Cerebellar nuclear complex (tissue), 1 donor: Measurements from ENCODE around the gene CCDC158.
"Not testable (repeated sequence)": the region's sequence is repeated elsewhere in the genome, so short reads cannot be mapped to it uniquely, and the experiment has no call there.

Experiments used
- DNase-seq, 2 experiments: peaks; one replicate each; lab custom pipeline; 2025; lab: John Stamatoyannopoulos, UW

The CCDC158 gene

DNA sequence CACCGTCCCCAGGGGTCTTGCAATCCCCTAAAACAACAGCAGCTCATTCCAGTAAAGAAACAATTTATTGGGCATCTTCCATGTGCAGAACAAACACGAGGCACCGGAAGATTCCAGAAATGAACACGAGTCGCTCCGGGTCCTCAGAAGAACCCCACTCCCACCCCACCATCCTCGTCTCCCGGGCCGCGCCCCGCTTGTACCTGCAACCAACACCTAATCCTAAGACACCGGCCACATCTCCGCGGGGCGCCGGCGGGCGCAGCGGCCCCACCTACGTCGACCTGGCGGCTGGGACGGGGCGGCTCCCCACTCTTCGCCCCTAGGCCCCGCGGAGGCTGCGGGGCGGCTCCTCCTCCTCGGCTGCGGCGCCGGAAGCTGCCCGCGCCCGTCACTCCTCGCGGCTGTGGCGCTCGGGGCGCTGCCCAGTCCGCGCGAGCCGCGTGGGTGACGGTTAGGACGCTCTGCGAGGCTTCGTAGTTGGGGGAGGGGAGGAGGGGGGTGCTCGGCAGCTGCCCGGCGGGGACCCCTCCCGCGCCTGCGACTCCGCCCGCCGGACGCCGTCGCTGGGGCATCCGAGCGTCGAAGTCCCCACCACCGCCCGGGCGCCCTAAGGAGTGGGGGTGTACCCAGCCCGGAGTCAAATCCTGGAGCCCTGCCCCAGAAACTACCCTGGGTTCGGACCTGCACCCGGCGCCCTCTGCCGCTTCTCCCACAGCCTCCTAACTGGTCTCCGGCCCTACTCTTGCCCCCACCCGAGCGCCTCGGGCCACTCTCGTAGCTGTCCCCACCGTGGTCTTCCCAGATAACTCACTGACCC is at the start of gene CCDC158:
Gene CCDC158 (minus strand): TSS at position 380 of the 820 bp plus-strand sequence. CDS start 17,934 bp downstream, outside the sequence.
- DNase-seq: no peak

DNA sequence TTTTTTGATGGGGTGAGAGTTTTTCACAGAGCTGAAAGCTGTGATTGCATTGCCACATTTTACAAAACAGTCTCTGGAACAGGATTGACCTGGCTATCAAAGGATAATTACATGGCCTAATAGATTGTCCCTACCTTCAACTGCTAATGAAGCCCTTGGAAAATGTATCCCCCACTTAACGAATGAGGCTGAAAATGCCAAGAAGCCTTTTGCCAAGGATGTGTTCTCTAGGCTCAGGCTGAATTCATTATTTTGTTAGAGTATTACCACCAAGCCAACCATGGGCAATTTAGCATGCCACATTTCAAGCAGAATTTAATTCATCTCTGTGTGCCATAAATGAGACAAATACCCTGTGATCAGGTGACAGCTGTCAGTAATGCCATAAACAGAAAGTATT is 49.6 kb upstream of the CCDC158 start:
- DNase-seq: no peak

DNA sequence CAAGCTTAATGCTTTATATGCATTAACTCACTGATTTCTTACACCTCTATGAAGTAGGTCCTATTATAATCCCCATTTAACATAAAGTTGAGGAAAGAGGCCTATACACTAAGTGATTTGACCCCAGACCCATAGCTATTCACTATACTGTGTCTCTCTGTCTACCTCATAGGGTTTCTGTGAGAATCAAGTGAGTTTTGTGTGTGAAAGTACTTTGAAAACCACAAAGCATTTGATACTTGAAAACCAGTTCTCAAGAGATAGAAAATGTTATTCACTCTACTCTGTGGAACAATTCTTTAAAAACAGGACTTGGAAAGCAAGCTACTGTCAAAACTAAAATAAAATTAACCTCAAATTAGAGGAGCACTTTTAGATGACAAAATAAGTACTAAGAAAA is 49.1 kb upstream of the CCDC158 start:
- DNase-seq: no peak

DNA sequence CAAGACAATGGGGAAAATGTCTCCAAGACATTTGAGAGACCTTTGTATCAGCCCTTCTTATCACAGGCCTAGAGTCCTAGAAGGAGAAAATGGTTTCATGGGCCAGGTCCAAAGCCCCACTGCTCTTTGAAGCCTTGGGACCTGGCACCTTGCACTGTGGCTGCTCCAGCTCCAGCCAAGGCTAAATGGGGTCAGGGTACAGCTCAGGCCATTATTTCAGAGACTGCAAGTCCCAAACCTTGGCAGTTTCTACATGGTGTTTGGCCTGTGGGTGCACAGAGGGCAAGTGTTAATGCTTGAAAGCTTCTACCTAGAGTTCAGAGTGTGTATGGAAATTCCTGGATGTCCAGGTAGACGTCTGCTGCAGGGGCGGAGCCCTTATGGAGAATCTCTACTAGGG is 42.6 kb upstream of the CCDC158 start:
- no peak for DNase-seq

DNA sequence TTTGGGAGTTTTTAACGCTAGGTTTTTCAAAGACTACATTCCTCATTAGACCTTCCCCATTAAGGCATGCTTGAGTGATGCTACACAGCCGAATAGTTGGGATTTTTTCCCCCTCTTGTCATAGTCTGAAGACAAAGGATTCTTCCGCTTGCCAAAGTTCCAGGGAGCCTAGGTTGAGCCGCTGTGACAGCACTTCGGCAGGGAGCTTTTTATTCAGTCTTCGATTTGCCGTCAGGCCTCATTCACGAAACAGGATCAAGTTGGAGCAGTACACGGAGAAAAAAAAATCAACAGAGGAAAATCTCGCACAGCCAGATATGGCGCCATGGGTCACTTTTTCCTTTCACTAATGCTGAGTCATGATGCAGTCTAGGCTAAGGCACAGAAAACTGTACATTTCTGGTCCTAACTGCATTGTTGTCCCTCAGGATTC is 38.4 kb upstream of the CCDC158 start:
- no peak for DNase-seq

DNA sequence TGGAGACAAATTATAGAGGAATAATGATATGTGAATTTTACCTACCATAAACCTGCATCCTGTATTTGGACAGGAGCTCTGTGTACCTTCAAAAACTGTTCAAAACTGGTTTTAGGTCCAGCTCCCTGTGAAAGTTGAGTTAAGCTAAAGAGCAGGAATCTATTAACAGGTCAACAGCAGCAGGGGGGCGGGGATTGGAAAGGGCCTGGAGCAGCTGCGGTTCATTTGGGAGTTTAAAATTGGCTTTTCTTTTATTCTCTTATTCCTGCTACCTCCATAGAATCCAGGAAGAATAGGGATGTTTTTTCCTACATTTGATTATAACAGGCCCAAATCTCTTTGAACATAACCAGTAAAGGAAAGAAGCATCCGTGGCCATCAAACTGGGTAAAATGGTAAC is 37.9 kb upstream of the CCDC158 start:
- DNase-seq: no peak

DNA sequence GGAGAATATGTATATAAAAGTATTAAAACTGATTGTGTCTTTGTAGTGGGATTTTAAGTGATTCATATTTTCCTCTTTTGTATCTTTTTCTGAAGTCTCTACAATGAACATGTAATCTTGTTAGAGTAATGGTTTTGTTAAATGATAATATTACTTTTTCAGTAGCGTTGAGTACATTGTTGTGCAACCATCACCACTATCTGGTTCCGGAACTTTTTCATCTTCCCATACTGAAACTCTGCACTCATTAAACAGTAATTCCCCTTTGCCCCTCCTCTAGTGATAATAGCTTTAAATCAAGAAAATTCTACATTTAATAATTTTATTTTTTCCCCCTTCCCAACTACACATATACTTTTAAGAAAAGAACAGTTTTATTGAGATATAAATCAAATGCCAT is 37.4 kb upstream of the CCDC158 start:
- no peak for DNase-seq

DNA sequence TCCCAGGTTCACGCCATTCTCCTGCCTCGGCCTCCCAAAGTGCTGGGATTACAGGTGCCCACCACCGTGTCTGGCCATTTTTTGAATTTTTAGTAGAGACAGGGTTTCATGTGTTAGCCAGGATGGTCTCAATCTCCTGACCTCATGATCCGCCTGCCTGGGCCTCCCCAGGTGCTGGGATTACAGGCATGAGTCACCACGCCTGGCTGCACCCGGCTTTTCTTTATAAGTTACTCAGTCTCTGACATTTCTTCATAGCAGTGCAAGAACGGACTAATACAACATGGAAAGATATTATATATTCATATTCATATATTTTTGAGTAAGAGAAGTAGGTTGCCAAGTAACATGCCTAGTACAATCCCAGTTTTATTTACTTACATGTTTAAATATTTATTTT is 36.9 kb upstream of the CCDC158 start:
- DNase-seq: no peak

DNA sequence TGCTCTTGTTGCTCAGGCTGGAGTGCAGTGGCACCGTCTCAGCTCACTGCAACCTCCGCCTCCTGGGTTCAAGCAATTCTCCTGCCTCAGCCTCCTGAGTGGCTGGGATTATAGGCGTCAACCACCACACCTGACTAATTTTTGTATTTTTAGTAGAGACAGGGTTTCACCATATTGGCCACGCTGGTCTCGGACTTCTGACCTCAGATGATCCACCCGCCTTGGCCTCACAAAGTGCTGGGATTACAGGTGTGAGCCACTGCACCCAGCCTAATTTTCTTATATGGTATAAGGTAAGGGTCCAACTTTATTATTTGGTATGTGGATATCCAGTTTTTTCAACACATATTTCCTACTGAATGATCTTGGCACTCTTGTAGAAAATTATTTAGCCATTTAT is 33.1 kb upstream of the CCDC158 start:
- DNase-seq: not testable (repeated sequence)

DNA sequence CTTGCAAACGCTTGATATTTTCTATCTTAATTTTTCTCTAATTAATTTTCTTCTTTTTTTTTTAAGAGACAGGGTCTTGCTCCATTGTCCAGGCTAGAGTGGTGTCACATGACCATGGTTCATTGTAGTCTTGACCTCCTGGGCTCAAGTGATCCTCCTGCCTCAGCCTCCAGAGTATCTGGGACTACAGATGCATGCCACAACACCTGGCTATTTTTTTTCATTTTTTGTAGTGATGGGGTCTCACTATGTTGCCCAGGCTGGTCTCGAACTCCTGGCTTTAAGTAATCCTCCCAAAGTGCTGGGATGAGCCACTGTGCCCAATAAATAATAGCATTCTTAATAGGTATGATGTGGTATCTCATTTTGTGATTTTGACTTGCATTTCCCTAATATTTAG is 32.3 kb upstream of the CCDC158 start:
- no peak for DNase-seq

DNA sequence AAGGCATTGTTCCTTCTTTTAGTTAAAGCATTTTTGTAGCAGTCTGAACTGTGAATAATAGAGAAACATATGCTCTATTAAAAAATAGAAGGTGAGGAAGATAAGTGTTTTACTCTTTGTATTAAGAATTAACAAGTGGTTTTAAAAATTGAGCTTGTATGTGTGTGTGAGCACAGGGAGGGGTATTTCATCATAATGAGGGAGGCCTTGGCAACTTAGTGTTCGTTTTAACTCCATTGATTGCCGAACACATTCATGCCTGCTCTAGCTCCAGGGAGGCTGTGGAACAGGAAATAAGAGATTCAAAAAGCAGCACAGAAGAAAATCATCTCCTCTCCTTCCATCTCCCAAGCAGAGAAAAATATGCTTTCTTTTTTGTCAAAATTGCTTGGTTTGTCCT is 28.9 kb upstream of the CCDC158 start:
- DNase-seq: no peak

DNA sequence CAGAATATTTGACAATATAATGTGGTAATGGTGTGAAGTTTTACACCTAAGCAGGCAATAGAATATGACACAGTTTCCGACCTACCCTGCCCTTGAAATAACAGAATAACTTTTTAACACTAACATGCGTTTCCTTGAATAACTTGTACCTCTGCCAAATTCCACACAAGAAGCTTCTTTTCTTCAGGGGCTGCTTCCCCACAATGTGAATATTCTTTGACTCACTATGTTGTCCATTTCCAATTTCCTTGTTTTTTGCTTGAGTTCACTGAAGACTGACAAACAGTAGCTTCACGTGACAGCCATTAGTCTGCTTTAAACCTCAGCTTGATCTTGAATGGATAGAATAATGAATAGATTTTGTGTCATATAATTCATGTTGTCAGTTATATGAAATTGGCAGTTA is 28.4 kb upstream of the CCDC158 start:
- DNase-seq: no peak

DNA sequence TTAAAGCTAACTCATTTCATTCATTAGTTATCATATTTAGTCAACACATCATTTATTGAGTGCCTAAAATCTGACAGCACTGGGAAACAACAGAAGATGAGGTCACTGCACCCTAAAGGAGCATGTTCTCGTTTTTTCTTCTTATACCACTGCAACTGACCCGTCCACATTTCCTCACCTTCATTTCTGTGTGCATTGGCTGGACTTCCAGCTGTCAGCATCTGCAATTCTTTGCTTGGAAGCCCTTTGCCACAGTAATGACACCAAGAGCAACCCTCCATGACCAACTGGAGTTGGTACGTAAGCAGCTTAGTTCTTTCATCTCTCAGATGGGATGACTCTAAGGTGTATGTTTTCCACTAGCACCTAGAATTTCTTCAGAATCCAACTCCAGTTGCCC is 27.3 kb upstream of the CCDC158 start:
- DNase-seq: no peak

DNA sequence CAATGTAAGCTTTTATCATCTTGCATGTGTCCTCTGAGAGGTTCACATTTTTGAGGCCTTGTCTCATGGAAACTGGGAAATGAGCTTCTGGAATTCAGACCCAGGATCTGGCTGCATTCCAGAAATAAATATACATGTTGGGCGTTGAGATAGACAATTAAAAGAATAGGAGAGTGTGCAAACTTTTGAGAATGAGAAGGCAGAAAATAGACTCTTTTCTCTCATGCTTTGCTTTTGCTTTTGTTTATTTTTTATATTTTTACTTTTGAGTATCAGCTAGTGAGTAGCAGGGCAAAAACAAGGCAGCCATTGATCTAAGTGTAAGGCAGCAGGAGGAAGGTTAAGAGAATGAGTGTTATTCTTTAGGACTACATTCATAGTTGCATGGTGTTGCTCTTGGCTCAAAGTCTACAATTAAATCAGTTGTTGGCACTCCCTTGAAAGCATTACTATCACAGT is 26.5 kb upstream of the CCDC158 start:
- no peak for DNase-seq

DNA sequence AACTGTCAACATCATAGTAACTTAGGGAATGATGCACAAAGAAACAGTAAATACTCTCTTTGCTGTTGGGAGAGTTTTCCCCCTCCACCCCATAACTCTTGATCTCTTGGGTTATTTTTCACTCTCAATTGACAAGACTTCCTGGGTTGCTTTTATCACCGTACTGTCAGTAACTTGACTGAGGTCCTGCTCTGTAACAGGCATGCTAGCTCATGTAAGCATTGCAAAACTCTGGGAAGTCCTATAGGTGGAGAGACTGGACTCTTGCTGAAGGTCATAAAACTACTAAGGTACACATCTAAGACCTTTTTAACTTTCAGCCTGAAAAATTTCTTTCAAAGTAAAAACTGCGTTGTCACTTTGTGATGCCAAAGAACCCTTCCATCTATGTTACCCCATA is 25.0 kb upstream of the CCDC158 start:
- no peak for DNase-seq

DNA sequence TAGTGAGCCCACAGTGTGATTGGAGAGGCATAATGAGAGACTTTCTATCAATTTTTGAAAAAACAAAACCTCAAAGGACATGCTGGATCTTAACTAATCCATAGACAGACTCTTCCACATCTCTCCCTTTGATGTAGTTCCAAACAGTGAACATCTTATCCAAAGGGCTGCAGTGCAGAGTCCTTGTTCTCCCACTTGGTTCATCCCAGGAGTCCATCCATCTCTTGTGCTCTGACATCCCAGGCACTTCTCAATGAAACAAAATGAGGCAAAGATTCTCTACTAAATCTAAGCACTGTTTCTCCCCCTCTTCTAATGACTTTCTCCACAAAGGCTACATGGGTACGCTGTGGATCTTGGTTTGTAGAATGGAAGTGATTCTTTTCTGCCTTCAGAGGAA is 22.4 kb upstream of the CCDC158 start:
- DNase-seq: no peak

DNA sequence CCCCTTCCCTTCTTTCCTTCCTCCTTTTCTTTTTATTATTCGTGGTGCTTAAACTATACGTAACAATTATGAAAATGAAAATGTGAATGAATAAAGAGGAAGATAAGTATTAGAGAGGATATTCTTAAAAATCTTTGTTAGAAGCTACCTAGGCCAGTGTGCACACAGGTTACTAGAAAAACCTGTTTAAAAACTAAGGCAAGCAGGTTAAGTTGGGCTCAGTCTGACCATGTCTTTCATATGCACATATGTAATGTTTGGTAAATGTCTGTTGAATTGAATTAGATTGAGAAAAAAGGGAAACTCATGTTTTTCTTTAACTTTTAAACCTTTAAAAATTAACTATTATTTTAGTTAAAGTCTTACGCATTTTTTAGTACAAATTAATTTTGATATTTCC is 21.9 kb upstream of the CCDC158 start:
- no peak for DNase-seq

DNA sequence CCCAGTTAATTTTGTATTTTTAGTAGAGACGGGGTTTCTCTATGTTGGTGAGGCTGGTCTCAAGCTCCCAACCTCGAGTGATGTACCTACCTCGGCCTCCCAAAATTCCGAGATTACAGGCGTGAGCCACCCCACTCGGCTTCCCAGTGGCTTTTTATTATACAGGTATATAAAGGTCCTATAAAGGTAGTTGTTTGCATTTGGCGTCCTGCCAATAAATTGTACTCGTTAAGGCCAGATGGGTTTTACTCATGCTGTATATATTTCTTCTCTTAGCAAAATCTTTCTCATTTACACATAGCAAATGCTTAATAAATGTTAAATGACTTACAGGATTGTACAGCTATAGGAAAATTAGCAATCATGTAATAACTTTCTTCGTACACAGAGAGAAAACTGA is 20.9 kb upstream of the CCDC158 start:
- DNase-seq: no peak

DNA sequence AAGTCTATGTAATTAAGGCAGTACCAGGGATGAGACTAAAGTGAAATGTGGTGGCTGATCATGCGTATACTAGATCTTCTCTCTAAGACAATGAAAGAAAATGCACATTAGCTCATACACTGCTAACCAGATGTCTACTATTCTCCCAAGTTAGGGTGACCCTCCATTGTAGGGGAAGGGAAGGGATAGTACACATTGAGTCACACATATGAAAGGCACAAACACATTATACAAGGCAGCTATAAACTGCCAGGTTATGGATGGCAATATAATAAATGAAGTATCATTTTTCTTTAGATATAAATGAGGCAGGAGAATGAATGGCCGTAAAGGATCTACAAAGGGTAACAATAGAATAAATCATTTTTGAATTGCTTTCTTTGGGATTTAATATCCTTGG is 18.6 kb upstream of the CCDC158 start:
- DNase-seq: no peak

DNA sequence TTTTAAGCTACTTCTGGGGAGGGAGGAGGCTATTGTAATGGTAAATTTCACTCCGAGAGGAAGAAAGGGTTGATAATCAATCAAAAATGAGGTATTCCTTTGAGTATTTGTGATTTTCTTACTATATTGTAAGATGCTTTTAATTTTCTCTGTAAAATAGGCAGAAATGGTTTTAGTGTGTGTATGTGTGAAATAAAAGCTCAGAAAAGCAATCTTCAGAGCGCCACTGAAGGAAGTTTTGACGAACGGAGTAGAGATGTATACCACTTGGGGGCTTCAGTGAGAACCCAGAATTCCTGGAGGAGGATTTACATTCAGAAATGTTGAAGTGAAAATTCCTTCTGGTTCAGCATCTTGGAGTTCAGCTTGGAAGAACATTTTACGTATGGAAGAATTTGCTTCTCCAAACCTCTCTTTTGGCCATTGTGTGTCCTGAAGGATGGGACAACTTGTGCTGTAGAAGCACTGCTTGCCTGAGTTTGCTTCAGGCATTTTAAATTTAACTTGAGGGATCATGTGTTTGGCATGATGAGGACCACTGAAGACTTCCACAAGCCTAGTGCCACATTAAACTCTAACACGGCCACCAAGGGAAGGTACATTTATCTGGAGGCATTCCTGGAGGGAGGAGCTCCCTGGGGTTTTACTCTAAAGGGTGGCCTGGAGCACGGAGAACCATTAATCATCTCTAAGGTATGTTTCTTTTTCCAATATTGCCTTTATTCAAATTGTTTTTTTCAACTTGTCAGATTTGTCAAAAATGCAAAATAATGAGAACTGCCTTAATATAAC is 14.8 kb upstream of the CCDC158 start:
- DNase-seq: no peak

DNA sequence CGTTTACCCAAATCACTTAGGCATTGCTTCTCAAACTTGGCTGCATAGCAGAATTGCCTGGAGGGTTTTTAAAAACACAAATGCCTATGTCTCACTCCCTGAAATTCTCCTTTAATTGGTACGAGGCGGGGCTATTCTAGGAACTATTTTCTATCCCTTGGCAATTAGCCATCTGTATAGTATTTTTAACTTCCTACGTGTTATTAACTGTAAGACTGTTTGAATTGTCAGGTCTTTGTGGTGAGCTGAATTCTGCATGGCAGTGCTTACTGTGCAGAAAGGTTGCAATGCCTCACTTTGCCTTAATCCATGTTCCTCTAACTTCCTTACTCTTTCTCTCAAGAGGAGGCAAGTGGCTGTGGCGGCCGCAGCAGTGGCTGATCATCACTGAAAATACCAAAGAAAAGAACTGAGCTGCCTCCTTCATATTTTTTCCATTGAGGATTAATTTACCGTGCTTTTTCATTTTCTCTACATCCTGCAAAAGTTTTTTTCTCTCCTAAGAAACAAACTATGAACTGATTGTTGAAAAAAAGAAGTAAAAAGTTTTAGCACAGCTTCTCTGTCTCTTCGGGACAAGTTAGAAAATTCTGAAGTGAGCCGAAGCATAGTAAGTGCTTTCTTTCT is 14.1 kb upstream of the CCDC158 start, which contains the start of gene SHROOM3:
Gene SHROOM3 (plus strand): TSS at position 329 of the 627 bp plus-strand sequence. CDS start 824 bp downstream, outside the sequence.
- no peak for DNase-seq

DNA sequence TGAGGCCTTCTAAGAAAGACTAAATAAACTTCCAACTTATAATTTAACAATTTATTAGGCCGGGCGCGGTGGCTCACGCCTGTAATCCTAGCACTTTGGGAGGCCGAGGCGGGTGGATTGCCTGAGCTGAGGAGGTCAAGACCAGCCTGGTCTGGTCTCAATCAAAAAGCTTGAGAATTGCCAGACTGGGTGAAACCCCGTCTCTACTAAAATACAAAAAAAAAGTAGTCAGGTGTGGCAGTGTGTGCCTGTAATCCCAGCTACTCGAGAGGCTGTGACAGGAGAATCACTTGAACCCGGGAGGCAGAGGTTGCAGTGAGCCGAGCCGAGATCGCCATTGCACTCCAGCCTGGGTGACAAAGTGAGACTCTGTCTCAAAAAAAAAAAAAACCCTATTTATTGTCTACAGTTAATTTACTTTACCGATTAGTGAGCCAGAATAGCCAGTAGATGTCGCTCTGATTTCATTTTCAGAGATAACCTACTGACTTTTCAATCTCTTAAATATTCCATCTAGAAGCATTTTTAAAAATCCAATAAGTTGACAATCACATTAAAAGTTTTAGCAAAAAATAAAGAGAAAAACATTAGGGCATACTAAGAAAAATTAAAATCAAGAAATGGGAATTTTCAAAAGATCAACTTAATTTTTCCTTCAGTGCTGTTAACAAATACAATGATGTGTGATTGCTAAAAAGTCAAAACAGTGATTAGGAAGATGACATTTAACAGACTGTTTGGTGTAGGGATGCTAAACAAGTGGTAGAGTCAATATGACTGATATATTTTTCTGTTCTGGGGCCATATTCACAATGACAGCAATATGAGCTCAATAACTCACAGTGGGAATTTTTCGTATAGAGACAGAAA is 9.8 kb upstream of the CCDC158 start:
- no peak for DNase-seq
